A204.1 (cell line): ENCODE results near the gene WWOX.

Source experiments
- FAIRE-seq: peaks from 2 replicates; lab custom pipeline; 2012; peaks lifted over from hg19 to GRCh38; lab: Jason Lieb, UNC

The WWOX gene

GRCh38 chr16:79110953-79111352 is 1011.5 kb downstream of the WWOX start:
- FAIRE-seq: no peak

DNA sequence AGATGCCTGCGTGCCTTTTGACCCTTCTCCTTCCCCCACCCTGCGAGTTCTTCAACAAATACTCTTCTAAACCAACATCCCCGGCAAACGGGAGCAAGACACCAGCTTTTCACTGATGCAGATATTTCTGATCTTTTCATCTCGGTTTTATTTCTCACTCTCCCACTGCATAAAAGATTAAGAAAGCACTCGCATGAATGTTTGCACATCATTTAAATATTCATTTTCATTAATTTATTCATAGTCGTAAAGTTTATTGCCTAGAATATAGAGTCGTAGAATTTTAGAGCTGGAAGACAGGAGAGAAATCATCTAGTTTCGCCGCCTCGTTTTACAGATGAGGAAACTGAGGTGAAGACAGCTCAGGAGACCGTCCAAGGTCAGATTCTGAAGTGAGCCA is 1013.0 kb downstream of the WWOX start:
- no peak for FAIRE-seq

DNA sequence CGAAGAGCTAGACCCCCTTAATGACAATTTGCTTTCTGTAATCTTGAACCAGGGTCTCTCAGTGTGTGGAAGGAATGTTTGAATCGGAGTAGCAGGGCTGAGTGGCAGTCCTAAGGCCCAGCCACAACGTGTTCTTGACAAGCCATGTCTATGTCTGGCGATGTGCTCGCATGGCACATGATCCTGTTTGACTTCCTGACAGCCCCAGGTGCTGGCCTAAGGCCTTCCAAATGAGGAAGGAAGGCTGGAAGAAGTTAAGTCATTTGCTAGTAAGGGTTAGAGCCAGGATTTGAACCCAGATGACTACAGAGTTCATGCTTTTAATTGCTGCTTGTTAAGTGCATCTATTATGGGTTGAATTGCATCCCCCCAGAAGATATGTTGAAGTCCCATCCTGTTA is 1014.4 kb downstream of the WWOX start:
- no peak for FAIRE-seq

DNA sequence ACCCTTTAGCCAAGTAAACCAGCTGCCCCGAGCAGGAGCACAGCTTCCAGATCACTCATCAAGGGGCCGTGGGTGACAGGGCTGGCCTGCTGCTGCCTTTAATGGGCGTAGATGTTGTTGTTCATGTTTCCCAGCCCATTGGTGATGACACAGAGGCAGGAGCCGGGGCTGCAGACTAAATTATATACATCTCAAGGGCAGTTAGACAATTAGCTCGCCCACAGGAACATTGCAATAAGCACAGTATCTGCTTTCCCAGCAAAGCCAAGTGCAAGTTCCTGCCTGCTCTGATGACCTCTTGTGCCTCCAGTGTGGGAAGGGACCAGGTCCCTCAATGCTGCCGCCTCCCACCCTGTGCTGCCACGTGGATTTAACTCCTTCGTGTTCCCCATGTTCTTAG is 1015.3 kb downstream of the WWOX start:
- FAIRE-seq: no peak

- no peak for FAIRE-seq
These were observed 1022.5 kb downstream of the WWOX start for GRCh38 chr16:79121906-79122305.

DNA sequence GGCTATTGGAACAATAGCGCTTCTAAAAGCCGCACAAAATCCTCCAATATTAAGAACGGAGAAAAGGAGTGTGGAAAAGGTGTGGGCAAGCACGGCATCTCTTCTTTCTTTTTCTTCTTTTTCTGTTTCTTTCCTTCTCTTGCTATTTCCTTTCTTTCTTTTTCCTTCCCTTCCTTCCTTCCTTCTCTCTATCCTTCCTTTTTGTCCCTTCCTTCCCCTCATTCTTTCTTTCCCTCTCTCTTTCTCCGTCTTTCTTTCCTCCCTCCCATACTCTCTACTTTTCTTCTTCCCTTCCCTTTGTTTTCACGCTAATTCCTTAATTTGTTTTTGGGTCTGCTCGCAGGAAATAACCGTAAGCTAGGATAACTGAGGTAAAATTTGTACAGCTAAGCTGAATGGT is 1022.9 kb downstream of the WWOX start:
- FAIRE-seq: no peak

DNA sequence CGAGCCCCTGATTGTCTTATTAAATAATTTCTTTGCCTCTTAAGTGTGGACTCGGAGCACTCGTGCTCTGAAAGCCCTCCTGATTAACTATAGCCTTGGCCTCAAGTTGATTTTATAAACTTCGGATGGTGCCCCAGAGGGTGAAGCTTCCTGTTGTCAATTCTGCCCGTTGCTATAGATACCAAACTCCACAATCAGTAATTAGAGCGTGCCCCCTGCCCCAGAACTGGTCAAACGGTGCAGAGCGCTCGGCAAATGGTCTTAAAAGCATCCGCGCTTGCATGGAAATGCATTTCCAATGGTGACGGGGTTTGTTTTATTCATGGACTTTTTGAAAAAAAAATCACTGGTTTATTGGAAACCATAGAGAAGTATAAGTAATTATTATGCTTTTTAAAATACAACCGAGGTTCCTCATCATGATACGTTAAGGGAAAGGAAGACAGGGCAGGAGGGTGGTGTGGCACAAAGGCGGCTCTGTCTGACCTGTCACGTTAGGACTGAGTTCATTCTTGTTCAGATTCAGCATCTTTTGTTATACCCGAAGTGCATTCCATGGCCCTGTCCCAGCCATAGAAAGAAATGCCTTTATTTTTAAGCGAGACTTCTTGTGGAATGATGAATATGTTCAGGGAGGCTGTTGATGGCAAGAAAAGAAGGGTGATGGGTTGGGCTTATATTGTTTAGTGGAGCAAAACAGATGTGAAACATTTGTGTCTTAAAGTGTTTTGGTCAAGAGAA is 1024.7 kb downstream of the WWOX start:
- no peak for FAIRE-seq

GRCh38 chr16:79127766-79128165 is 1028.3 kb downstream of the WWOX start:
- FAIRE-seq: no peak

GRCh38 chr16:79128706-79129105 is 1029.3 kb downstream of the WWOX start:
- no peak for FAIRE-seq

GRCh38 chr16:79130616-79131015 is 1031.2 kb downstream of the WWOX start:
- no peak for FAIRE-seq

DNA sequence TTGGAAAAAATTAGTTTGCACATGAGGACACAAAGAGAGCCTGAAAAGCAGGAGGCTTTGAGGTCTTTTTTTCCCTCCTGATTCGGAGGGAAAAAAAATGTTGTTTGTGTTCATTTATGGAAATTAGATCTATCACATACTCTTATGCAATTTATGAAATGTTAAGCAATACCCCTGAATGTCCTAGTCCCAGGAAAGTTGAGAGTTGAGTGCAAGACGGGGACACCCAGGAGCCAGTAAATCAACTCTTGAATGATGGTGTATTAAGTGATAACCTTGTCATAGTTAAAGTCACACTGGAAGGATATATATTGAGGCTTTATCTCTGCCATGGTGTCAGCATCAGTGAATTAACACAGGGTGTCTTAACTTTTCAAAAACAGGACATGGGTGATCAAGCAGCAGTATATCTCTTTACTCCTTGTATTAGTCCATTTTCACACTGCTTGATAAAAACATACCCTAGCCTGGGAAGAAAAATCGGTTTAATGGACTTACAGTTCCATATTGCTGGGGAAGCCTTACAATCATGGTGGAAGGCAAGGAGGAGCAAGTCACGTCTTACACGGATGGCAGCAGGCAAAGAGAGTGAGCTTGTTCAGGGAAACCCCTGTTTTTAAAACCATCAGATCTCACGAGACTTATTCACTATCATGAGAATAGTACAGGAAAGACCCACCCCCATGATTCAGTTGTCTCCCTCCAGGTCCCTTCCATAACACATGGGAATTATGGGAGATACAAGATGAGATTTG is 1032.0 kb downstream of the WWOX start:
- no peak for FAIRE-seq

DNA sequence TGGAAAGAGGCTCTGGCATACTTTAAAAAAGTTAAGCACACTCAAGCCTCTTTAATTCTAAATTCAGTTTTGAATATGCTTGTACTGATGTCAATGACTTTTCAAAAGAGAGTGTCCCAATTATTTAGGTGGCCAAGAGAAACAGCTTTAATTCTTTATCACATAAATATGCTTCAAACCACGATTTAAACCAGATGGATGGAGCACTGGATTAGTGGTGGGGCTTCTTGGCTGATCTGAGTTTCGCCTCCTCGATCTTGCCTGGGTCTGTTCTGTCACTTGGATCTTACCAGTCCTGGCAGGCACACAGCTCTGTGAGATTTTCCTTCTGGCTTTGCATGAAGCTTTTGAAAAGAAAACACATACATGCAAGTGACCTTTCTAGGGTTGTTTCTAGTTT is 1033.2 kb downstream of the WWOX start:
- FAIRE-seq: no peak

GRCh38 chr16:79134300-79134699 is 1034.8 kb downstream of the WWOX start:
- FAIRE-seq: no peak

GRCh38 chr16:79136955-79137354 is 1037.5 kb downstream of the WWOX start:
- FAIRE-seq: no peak

DNA sequence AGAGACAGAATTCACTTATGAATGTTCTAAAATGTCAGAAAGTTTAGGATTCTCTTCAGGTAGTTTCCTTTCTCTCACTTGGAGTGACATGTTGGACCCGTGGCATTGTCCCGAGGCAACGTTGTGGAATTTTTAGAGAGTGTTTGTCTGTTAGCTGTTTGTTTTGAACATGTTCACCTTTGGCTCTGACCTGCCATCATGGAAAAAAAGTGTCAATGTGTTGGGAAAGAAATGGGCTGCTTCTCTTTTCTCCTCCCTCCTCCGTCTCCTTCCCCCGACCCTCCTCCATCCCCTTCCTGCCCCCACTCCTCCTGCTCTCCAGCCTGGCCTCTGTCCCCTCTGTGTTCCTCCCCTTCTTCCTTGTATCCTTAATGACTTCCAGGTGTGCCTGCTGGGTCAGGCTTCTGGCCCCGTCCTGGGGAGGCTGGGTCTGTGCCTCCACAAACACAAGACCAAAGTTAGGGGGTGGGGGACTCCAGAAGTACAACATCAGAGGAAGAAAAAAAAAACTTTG is 1038.0 kb downstream of the WWOX start:
- no peak for FAIRE-seq

GRCh38 chr16:79139799-79140198 is 1040.3 kb downstream of the WWOX start:
- FAIRE-seq: no peak

DNA sequence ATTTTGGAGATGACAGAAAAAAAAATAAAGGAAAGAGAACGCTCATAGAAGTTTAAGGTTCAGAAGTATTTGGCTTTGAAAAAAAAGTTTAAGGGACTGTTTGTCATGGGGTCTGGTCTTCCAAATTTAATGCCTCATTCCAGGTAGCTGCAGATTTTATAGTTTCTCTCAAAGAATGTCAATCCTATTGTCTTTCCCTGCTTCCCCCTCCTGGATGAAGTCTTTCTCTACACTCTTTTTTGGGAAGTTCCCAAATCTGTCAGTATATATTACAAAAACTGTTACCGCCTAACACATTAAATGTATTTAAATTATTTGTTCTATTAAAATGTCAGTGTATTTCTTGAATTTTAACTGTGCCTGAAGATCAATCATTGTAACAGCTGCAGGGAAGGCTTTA is 1043.6 kb downstream of the WWOX start:
- FAIRE-seq: no peak

DNA sequence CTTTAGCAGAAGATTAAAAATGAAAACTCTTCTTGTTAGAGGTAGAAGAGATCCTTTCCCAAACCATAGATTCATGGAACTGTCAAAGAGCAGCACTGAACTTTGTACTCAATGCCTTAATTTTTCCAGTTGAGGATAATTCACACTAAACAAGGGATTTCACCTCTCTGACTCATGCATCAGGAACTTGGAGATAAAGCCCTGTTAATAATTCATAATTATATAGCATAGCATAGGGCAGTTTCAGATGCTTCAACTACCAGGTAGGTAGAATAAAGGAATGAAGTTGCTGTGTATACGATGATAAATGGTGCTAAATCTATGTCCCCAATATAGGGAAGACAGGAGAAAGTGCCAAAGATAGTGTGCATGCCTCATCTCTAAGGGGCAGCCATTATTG is 1050.7 kb downstream of the WWOX start:
- no peak for FAIRE-seq

GRCh38 chr16:79150632-79151310 is 1051.3 kb downstream of the WWOX start:
- FAIRE-seq: no peak

DNA sequence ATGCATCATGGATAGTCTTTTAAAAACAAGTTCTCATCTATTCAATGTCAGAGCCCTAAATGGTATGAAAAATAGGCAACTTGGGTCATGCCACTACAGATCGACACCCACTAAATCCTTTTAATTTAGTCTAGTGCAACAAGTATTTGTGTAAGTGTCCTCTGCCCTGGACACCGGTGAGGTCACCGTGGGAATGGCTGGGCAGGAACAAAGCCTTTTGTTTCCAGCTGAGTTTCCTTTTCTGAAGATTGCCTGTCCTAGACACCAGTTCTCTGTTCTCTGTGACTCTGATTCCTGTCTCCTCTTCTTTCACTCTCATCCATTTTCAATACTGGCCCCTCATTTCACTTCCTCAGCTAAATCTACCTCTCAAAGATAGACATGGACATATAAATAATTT is 1054.6 kb downstream of the WWOX start:
- no peak for FAIRE-seq

DNA sequence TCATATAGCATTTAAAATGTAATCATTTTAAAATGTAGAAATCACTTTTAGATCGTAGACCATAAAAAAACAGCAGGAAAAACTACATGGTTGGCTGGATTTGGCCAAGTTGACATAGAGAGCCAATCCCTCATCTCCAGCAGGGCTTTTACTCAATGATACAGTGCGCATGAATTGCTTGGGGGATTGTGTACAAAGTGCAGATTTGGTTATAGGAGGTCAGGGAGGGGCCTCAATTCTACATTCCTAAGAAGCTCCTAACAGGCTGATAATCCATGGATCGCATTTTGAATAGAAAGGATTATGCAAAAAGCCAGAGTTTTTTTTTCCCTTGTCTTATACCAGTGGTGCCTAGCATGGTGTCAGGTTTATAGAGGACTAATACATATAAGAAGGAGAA is 1056.0 kb downstream of the WWOX start:
- no peak for FAIRE-seq

DNA sequence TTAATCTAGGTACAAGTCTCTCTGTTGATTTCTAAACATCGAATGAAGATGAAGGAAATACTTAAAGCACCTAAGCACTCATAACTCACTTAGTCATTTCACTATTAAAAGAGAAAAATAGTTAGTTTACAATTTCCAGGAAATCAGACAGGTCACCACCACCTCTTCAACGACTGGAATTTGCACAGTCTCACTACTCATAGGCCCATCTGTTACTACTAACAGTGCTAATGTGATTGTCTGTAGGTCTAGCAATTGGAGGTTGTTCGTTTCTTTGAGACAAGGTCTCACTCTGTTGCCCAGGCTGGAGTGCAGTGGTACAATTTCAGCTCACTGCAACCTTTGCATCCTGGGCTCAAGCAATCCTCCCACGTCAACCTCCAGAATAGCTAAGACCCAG is 1056.5 kb downstream of the WWOX start:
- FAIRE-seq: no peak

GRCh38 chr16:79156761-79157160 is 1057.3 kb downstream of the WWOX start:
- no peak for FAIRE-seq
